ENCODE data around the gene INSYN1.

- TF ChIP-seq CTCF (conservative IDR thresholded peaks at IDR 0.05; ENCODE audit: low read depth, low read length), result no peak
- no peak for TF ChIP-seq EZH2 (IDR thresholded peaks at IDR 0.05; ENCODE audit: low read length, unreplicated experiment)
- no peak for TF ChIP-seq EZH2phosphoT487 (IDR thresholded peaks at IDR 0.05; ENCODE audit: borderline replicate concordance, low read length)
Measured at GRCh38 chr15:73749971-73750370, 3.2 kb downstream of the INSYN1 start.
